PFSK-1 (cell line): ENCODE data around the gene STX1A.

Source experiments
- FOXP2 ChIP-seq: optimal IDR thresholded peaks from 2 replicates; pipeline ENCODE3; 2011; ENCODE audit warnings: borderline replicate concordance, control low read depth, inconsistent platforms; ENCODE audit not compliant: insufficient read depth; ENCODE audit errors: extremely low read length, extremely low read depth
- SIN3A ChIP-seq: IDR thresholded peaks from 2 replicates; pipeline ENCODE4 v1.6.1; 2012; ENCODE audit warnings: mild to moderate bottlenecking, low read length, moderate library complexity, borderline replicate concordance; ENCODE audit not compliant: insufficient read depth

DNA sequence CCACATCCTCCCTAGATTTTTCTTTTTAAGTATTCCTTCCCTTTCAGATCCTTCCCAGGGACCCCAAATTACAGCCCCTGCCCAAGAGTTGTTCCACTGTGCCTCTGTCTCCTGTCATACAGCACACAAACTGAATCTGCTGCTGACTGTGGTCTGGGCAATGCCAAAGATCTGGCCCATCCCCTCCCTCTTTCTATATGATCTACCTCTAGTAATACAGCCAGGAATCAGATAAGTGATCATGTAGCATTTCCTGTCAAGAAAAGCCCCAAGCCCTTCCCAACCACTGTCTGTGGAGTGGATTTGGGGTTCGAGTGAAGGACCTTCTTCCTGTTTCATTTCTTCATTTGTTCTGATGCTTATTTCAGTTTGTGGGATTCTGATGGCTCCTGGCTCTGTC is 6.7 kb downstream of the STX1A start:
- TF ChIP-seq SIN3A (no peak), FOXP2 (no peak)
